GM12891 (cell line): ENCODE data around the gene ARHGEF16.

ENCODE experiments used
- POLR2A ChIP-seq: IDR thresholded peaks from 2 replicates; pipeline ENCODE4 v1.6.1; 2011; ENCODE audit warnings: low read depth, low read length, control low read depth
- POLR2AphosphoS5 ChIP-seq: IDR thresholded peaks from 2 replicates; pipeline ENCODE4 v1.6.1; 2011; ENCODE audit warnings: low read depth, low read length, control low read depth

DNA sequence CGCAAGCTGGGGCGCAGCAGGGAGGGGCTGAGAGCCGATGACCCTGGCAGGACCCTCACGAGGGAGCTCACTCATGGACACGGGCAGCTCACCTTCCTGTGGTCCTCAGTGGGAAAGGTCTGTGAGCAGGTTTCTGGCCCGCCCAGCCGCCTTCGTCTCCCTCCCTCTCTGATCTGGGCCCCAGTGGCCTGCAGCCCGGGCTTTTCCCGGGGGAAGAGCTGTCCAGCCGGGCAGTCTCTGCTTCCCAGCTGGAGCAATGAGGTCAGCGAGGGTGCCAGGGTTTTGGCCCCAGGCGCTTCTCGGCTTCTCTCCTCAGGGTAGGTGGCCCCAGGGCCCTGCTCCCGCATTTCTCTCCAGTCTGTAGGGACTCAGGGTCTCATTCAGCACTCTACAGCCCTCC, 22.2 kb upstream of the ARHGEF16 start:
- TF ChIP-seq POLR2A (no peak), POLR2AphosphoS5 (no peak)
